ENCODE measurements around the gene VDAC1.

Gene VDAC1

GRCh38 chr5:133983674-133984073 is 21.1 kb downstream of the VDAC1 start:
- Histone ChIP-seq H3K36me3 (peaks cover 53 to 89% (median 71%) of the 10 kb centered on the region in 3 donors), H3K27ac (no peak overlapping the region), H3K4me3 (no peak overlapping the region), H3K4me1 (peaks cover 0 to 12% (median 5%) of the 10 kb centered on the region in 4 donors), H3K9me3 (no peaks in the 10 kb centered on the region), H3K27me3 (no peaks in the 10 kb centered on the region)
- intact Hi-C loops (cut with DNase I; ENCODE audit: low total_unique reads): no loop called here
- TF ChIP-seq, protein P1, sequence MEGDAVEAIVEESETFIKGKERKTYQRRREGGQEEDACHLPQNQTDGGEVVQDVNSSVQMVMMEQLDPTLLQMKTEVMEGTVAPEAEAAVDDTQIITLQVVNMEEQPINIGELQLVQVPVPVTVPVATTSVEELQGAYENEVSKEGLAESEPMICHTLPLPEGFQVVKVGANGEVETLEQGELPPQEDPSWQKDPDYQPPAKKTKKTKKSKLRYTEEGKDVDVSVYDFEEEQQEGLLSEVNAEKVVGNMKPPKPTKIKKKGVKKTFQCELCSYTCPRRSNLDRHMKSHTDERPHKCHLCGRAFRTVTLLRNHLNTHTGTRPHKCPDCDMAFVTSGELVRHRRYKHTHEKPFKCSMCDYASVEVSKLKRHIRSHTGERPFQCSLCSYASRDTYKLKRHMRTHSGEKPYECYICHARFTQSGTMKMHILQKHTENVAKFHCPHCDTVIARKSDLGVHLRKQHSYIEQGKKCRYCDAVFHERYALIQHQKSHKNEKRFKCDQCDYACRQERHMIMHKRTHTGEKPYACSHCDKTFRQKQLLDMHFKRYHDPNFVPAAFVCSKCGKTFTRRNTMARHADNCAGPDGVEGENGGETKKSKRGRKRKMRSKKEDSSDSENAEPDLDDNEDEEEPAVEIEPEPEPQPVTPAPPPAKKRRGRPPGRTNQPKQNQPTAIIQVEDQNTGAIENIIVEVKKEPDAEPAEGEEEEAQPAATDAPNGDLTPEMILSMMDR (IDR thresholded peaks at IDR 0.05): no peak
- DNase-seq: no peak

GRCh38 chr5:133981714-133982113 is 23.1 kb downstream of the VDAC1 start:
- intact Hi-C loops (cut with DNase I; ENCODE audit: low total_unique reads): no loop called here
- no peak overlapping the region for H3K27ac ChIP-seq
- TF ChIP-seq, protein P1 (IDR thresholded peaks at IDR 0.05): no peak
- DNase-seq: no peak
- H3K36me3 ChIP-seq: peaks cover 35 to 90% (median 66%) of the 10 kb centered on the region in 3 donors
- no peaks in the 10 kb centered on the region for H3K27me3 ChIP-seq
- H3K9me3 ChIP-seq: no peaks in the 10 kb centered on the region
- no peak overlapping the region for H3K4me3 ChIP-seq
- H3K4me1 ChIP-seq: peaks cover 0 to 12% (median 5%) of the 10 kb centered on the region in 4 donors

DNA sequence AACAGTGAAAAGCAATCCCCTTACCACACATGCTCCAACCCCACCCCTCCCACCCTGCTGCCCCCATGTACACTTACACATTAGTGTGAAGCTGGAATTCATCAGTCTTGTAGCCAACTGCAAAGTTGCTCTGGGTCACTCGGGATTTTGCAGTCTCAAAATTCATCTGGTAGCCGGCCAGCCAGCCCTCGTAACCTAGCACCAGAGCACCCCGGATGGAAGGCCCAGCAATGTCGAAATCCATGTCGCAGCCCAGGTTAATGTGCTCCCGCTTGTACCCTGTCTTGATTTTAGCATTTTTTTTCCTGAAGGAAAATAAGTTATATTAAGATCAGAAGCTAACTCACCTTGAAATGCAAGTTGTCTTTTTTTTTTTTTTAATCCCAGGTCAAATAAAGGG is 24.1 kb downstream of the VDAC1 start:
- Histone ChIP-seq H3K9me3 (no peaks in the 10 kb centered on the region), H3K36me3 (peaks cover 39 to 91% (median 66%) of the 10 kb centered on the region in 3 donors), H3K4me1 (peaks cover 0 to 6% (median 2%) of the 10 kb centered on the region in 4 donors), H3K4me3 (no peak overlapping the region), H3K27me3 (no peaks in the 10 kb centered on the region), H3K27ac (no peak overlapping the region)
- TF ChIP-seq, protein P1 (IDR thresholded peaks at IDR 0.05): no peak
- intact Hi-C loops (cut with DNase I; ENCODE audit: low total_unique reads): no loop called here
- DNase-seq: no peak

DNA sequence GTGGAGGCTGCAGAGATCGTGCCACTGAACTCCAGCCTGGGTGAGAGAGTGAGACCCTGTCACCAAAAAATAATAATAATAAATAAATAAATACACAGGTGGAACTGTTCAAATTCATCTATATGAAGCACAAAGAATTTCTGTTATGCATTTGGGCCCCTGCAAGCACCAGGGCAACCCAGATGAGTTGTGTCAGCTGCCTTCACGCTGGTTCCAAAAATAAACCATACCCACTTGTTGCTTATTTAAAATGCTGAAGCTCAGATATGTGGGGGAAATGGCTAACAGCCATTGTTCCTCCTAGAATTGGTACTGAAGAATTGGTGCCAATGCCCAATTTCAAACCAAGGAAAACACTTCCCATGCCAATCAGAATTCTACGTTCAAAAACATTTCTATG is 25.8 kb downstream of the VDAC1 start:
- H3K4me1 ChIP-seq: no peaks in the 10 kb centered on the region
- TF ChIP-seq, protein P1 (IDR thresholded peaks at IDR 0.05): no peak
- peaks cover 52 to 91% (median 69%) of the 10 kb centered on the region in 3 donors for H3K36me3 ChIP-seq
- H3K4me3 ChIP-seq: no peak overlapping the region
- intact Hi-C loops (cut with DNase I; ENCODE audit: low total_unique reads): no loop called here
- no peak for DNase-seq
- H3K27me3 ChIP-seq: no peaks in the 10 kb centered on the region
- H3K9me3 ChIP-seq: no peaks in the 10 kb centered on the region
- no peak overlapping the region for H3K27ac ChIP-seq

DNA sequence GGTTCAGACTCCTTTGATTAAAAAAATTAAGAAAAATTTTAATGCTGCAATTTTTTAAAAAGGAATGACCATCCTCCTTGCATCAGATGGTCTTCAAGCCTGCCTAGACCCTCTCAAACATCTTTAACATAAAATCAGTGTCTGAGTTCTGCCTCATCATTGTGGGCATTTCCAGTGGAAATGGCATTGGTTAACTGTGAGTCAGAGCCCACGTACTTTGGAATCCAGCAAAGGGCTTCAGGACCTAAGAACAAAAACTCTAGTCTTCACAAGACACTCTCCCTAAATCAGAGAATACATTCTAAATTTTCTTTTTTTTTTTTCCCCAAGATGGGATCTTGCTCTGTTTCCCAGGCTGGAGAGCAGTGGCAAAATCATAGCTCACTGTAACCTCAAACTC is 26.9 kb downstream of the VDAC1 start:
- TF ChIP-seq, protein P1 (IDR thresholded peaks at IDR 0.05): no peak
- intact Hi-C loops (cut with DNase I; ENCODE audit: low total_unique reads): no loop called here
- peaks cover 50 to 91% (median 68%) of the 10 kb centered on the region in 3 donors for H3K36me3 ChIP-seq

More for the DNA sequence above, 26.9 kb downstream of the VDAC1 start:
- no peaks in the 10 kb centered on the region for H3K4me1 ChIP-seq
- no peak overlapping the region for H3K27ac ChIP-seq
- no peak for DNase-seq
- H3K4me3 ChIP-seq: no peak overlapping the region
- no peaks in the 10 kb centered on the region for H3K27me3 ChIP-seq
- no peaks in the 10 kb centered on the region for H3K9me3 ChIP-seq

Data from tibial artery (tissue), 4 donors.